HG03354 (cell line): ENCODE measurements around the gene POT1.

Experiments used
- ATAC-seq: cut with Tn5 transposase; IDR thresholded peaks from one replicate; pipeline ENCODE4 v1.9.1; 2021; ENCODE audit warnings: mild to moderate bottlenecking; ENCODE audit not compliant: unreplicated experiment, poor library complexity, severe bottlenecking

Gene POT1

GRCh38 chr7:124914298-124914697 is 15.3 kb downstream of the POT1 start:
- no peak for ATAC-seq

- ATAC-seq, result no peak
These were observed 16.7 kb downstream of the POT1 start for GRCh38 chr7:124912972-124913371.

- ATAC-seq, result no peak
These were observed 19.8 kb downstream of the POT1 start for GRCh38 chr7:124909808-124910207.

GRCh38 chr7:124908259-124908658 is 21.4 kb downstream of the POT1 start:
- no peak for ATAC-seq

GRCh38 chr7:124907490-124907889 is 22.1 kb downstream of the POT1 start:
- ATAC-seq, result no peak

- ATAC-seq, result no peak
These were observed 31.1 kb downstream of the POT1 start for GRCh38 chr7:124898531-124898930.

GRCh38 chr7:124896001-124896400 is 33.6 kb downstream of the POT1 start:
- no peak for ATAC-seq

GRCh38 chr7:124893140-124893827 is 36.3 kb downstream of the POT1 start:
- ATAC-seq, result peak; percentile 77

GRCh38 chr7:124887247-124887646 is 42.4 kb downstream of the POT1 start:
- no peak for ATAC-seq

- no peak for ATAC-seq
These were observed 47.6 kb downstream of the POT1 start for GRCh38 chr7:124881981-124882380.

GRCh38 chr7:124879771-124880170 is 49.9 kb downstream of the POT1 start:
- ATAC-seq, result no peak

GRCh38 chr7:124879103-124879502 is 50.5 kb downstream of the POT1 start:
- no peak for ATAC-seq

- ATAC-seq, result no peak
These were observed 54.9 kb downstream of the POT1 start for GRCh38 chr7:124874644-124875163.

- no peak for ATAC-seq
These were observed 71.9 kb downstream of the POT1 start for GRCh38 chr7:124857672-124858235.

GRCh38 chr7:124856299-124856888 is 73.2 kb downstream of the POT1 start:
- ATAC-seq, result peak; percentile 84

GRCh38 chr7:124843336-124843735 is 86.3 kb downstream of the POT1 start:
- no peak for ATAC-seq

GRCh38 chr7:124840435-124840834 is 89.2 kb downstream of the POT1 start:
- ATAC-seq, result no peak

- no peak for ATAC-seq
These were observed 89.9 kb downstream of the POT1 start for GRCh38 chr7:124839687-124840086.

GRCh38 chr7:124836173-124836572 is 93.5 kb downstream of the POT1 start:
- no peak for ATAC-seq

GRCh38 chr7:124818807-124819206 is 110.8 kb downstream of the POT1 start:
- ATAC-seq, result no peak
